Fibroblast of pulmonary artery (primary cell): ENCODE measurements around the gene HOXA4.

ENCODE experiments used
- DNase-seq: peaks from one replicate; pipeline ENCODE4 v3.0.0-alpha.2; 2010; ENCODE audit warnings: low read depth
- H3K4me3 ChIP-seq: replicated peaks from 2 replicates; pipeline ENCODE4 v1.5.1; 2011; ENCODE audit warnings: low read depth, mild to moderate bottlenecking, control low read depth, low read length, moderate library complexity
- TF ChIP-seq, protein P1 (sequence below): IDR thresholded peaks from 2 replicates; pipeline ENCODE4 v1.5.1; 2011; ENCODE audit warnings: mild to moderate bottlenecking, control low read depth, low read length, inconsistent platforms; ENCODE audit errors: missing control alignments

HOXA4 gene

DNA sequence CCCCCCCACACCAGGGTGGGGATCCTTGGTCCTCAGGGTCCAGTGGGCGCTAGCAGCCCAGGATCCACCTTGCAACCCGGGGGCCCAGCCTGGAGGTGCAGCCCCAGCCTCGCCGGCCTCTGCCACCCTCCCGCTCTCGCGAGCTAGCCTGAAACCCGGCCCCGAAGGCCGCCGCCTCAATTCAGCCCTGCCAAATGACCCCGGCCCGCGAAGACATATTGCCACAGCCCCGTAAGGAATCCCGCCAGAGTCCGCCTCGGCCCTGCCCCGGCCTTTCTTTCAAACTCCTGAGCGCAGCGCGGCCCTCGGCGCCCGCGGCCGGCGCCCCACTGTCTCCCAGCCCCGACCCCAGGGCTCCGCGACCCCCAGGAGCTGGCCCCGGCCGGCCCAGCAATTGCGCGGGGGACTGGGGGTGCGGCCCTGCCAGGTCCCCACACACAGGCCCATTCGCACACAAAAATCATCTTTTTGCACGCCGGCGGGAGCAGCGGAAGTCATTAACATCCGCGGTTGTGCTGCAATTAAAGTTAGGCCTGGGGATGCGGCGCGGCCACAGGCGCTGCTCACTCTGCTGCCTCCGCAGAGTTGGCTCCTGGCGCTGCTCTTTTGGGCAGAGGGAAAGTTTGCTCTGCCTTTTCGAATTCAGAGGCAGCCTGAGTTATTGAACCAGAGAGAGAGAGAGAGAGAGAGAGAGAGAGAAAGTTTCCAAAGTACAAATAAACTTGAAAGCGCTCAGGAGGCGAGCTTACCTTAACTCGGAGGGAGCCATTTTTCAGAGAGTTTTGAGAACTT is 9.0 kb upstream of the HOXA4 start:
- no peak overlapping the region for H3K4me3 ChIP-seq
- TF ChIP-seq, protein P1, sequence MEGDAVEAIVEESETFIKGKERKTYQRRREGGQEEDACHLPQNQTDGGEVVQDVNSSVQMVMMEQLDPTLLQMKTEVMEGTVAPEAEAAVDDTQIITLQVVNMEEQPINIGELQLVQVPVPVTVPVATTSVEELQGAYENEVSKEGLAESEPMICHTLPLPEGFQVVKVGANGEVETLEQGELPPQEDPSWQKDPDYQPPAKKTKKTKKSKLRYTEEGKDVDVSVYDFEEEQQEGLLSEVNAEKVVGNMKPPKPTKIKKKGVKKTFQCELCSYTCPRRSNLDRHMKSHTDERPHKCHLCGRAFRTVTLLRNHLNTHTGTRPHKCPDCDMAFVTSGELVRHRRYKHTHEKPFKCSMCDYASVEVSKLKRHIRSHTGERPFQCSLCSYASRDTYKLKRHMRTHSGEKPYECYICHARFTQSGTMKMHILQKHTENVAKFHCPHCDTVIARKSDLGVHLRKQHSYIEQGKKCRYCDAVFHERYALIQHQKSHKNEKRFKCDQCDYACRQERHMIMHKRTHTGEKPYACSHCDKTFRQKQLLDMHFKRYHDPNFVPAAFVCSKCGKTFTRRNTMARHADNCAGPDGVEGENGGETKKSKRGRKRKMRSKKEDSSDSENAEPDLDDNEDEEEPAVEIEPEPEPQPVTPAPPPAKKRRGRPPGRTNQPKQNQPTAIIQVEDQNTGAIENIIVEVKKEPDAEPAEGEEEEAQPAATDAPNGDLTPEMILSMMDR = no peak
- no peak for DNase-seq

DNA sequence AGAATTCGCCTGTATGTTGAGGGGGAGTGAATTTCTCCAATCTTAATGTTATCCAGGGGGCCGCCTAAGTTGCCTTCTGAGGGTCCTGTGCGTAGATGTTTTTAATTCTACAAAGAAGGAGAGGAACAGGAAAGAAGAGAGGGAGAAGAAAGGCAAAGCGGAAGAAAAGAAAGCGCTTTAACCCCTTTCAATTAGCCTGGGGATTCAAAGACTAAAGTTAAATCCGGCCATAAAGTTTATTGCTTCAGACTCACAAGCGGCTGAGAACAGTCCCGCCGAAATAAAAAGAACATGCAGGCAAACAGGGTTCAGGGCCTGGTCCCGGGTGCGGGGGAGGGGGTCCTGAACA is 8.4 kb upstream of the HOXA4 start:
- TF ChIP-seq, protein P1 = no peak
- no peak overlapping the region for H3K4me3 ChIP-seq
- DNase-seq = no peak

DNA sequence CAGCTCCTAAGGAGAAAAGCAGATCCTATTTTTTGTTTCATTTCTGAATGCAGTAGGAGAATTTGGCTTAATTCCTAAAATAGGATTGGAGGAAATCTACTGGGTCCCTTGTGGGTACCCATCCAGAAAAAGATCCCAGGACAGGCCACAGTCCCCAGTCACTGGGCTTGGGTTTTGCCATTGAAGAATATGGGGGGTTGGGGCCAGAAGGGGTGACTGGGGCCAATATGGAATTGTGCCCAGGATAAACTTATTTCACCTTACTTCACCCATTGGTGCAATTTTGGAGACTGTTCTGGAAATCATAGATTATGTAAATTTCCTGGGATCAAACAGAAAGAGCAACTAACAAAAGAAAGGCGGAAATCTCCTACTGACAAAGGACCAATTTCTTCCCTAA is 7.9 kb upstream of the HOXA4 start:
- no peak overlapping the region for H3K4me3 ChIP-seq
- DNase-seq = no peak
- TF ChIP-seq, protein P1 = no peak

DNA sequence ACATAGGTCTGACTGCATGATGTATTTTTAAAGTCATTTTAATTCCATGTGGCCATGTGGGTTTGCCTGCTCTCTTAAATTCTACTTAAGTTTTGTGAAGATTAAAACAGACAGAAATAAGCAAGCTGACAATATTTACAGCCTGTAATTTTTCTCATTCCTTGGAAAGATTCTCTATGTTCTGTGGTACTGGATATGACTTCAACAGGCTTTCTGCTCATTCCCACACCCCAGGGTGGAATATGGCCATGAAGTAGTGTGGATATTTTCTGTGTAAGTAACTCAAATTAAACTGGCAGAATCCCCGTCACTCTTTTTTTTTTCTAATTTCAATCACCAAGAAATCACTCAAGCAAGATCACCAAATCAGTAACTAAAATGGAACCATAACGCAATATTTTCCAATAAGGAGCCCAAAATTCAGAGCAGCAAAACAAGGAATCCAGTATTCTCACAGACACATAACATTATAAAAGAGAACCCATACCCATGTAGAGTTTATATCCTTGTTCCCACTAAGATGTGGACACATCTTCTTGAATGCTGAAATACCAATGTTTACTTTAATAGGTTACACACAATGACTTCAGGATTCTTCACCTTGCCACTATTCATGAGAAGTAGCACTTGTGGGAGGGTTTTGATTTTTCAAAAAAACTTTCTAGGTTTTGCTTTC is 7.2 kb upstream of the HOXA4 start:
- no peak overlapping the region for H3K4me3 ChIP-seq
- TF ChIP-seq, protein P1 = no peak
- no peak for DNase-seq

DNA sequence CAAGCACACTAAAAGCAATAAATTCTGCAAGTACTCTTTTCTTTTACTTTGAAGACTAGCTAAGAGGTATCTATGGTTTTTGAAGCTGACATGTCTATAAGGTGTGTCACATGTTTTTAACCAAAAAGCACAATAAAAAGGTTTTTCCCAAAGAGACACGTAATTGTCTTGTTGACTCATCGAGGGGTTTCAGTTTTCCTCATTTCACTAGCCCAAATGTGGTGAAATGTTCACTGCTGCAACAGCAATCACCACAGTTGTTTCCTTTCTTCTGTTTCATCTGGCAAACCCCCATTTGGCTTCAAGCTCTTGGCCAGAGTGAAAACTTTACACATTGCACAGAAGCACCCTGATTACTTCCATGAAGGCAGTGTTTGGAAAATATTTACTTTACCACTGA is 3.8 kb upstream of the HOXA4 start:
- no peak overlapping the region for H3K4me3 ChIP-seq
- DNase-seq = peak; percentile 64
- TF ChIP-seq, protein P1 = no peak

DNA sequence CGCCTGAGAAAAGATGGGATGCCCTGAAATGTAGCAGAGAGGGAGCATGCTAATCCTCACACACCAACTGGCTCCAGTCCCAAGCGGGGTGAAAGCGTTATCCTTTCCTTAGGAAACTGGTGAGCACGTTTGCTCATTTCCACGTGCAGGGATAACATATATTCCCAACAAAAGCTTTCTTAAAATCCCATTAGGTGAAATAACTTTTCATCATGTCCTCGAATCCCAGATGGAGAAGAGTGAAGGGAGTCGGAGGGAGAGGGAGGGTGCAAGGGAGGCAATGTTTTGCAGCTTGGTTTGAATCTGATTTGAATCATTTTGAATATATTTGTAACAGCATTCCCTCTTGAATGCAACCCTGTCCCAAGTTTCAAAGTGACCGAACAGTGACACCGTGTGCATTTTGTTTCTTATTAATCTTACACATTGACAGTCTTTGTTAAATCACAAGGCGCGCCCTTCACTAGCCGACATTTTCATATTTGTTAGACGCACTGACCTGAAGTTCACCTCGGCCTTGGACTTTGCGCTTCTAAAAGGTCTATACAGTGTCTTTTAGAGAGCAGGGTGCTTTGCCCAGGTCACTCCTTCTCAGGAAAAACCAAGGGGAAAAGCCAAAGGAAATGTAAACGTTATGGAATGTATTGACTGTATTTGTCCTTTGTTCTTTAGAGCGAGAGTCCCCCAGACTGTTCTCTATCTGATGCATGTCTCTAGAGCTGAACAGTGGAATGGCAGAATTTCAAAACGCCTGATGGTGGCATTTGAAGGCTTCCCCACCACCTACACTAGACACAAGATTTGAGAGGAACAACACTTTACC is 3.1 kb upstream of the HOXA4 start:
- TF ChIP-seq, protein P1 = no peak
- no peak for DNase-seq
- no peak overlapping the region for H3K4me3 ChIP-seq
